RPMI7951 (cell line): Measurements from ENCODE around the gene NFE2L3. TPM values are rescaled to one million over a fixed set of nuclear protein-coding genes. Genes with fewer than 3 reads are reported as not detected.
"Not testable (repeated sequence)": the region's sequence is repeated elsewhere in the genome, so short reads cannot be mapped to it uniquely, and the experiment has no call there.

Experiments
- DNase-seq: peaks from one replicate; pipeline ENCODE4 v3.0.0-alpha.2; 2012; ENCODE audit warnings: low read depth
- total RNA-seq: library from RNA; depleted of rRNA; stranded (reverse); fragments of >200 nt; shearing (Covaris generic); gene quantifications from 2 replicates; pipeline ENCODE4 v1.2.3, GENCODE V29; 2014

The NFE2L3 gene
- total RNA-seq, 1 experiment from 2014 or later, result 60.3 TPM

DNA sequence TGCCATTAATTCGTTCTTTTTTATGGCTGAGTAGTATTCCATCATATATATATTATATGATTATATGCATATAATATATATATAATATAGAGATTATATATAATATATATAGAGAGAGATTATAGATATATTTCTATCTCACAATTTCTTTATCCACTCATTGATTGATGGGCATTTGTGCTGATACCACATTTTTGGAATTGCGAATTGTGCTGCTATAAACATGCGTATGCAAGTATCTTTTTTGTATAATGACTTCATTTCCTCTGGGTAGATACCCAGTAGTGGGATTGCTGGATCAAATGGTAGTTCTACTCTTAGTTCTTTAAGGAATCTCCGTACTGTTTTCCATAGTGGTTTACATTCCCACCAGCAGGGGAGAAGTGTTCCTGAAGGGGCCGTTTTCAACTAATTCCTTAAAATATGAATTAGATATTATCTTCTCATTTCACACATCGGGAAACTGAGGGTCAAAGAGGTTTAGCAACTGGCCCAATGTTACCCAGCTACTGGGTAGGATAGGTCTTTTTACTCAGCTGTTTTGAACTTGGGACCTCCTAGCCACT, 16.5 kb downstream of the NFE2L3 start:
- no peak for DNase-seq

DNA sequence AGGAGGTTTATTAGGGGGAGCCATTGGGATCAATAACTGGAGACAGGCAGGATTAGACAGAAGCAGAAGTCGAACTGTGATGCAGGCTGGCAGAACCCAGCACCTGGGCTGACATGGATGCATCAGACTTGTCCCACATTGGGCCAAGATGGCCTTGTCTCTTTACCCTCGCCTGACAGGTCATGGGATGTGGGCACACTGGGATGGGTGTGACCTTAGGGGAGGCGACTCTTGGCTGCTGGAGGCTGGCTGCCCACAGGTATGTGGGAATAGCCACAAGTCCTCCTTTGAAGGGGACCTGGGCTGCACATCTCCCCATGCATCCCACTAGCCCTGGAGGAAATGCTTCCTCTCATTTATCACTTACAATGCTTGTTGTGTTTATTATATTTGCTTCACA, 17.3 kb downstream of the NFE2L3 start:
- no peak for DNase-seq

- no peak for DNase-seq
These were observed 18.7 kb downstream of the NFE2L3 start for GRCh38 chr7:26170663-26171062.

GRCh38 chr7:26171601-26172000, 19.6 kb downstream of the NFE2L3 start:
- no peak for DNase-seq

- no peak for DNase-seq
These were observed 20.1 kb downstream of the NFE2L3 start for GRCh38 chr7:26172048-26172447.

DNA sequence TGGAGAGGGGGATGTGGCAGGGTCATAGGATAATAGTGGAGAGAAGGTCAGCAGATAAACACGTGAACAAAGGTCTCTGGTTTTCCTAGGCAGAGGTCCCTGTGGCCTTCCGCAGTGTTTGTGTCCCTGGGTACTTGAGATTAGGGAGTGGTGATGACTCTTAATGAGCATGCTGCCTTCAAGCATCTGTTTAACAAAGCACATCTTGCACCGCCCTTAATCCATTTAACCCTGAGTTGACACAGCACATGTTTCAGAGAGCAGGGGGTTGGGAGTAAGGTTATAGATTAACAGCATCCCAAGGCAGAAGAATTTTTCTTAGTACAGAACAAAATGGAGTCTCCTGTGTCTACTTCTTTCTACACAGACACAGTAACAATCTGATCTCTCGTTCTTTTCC, 23.9 kb downstream of the NFE2L3 start:
- DNase-seq, result not testable (repeated sequence)

GRCh38 chr7:26176696-26177095, 24.7 kb downstream of the NFE2L3 start:
- not testable (repeated sequence) for DNase-seq

- DNase-seq, result not testable (repeated sequence)
These were observed 25.3 kb downstream of the NFE2L3 start for GRCh38 chr7:26177269-26177668.

DNA sequence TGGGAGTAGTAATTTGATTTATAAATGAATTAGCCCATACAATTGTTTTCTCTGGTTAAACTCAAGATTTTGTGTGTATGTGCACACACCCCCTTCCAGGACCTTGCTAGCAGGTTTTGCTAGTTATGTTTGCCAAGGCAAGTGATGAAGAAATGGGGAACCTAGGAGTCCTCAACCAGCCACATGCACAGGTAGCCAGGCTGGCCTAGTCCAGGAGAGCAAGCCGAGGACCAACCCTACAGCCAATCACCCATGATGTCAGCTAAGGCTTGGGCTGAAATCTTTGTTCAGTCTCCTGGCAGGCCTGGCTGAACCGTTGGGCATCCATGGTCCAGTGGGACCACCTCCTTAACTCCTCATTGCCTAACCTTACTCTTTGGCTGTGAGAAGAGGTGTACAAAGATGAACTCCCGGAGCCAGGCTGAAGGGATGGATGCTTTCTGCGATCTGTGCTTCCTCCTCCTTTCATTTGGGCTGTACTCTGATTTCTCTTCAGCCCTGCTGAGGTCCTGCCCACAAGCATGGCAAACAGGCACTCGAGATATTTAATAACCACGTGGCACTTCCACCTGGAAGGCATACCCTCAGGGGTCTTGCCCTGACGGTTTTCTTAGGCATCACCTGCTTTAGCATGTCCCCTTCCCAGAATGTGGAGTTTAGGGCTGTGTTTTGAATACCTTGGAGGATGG, 26.4 kb downstream of the NFE2L3 start:
- no peak for DNase-seq

- no peak for DNase-seq
These were observed 27.4 kb downstream of the NFE2L3 start for GRCh38 chr7:26179422-26179821.

GRCh38 chr7:26179826-26180497, 28.0 kb downstream of the NFE2L3 start:
- DNase-seq, result no peak

DNA sequence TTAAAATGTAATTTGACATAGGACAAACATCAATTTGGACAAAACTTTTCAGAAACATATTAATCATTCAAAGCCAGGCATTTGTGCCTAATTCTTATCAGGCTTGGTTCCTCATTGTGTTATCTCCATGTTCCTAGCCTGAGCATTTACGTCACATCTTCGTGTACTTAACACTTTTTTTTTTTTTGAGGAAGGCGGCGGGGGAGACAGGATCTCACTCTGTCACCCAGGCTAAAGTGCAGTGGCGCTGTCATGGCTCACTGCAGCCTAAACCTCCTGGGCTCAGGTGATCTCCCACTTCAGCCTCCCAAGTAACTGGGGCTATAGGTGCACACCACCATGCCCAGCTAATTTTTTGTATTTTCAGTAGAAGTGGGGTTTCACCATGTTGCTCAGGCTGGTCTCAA, 28.8 kb downstream of the NFE2L3 start:
- no peak for DNase-seq

DNA sequence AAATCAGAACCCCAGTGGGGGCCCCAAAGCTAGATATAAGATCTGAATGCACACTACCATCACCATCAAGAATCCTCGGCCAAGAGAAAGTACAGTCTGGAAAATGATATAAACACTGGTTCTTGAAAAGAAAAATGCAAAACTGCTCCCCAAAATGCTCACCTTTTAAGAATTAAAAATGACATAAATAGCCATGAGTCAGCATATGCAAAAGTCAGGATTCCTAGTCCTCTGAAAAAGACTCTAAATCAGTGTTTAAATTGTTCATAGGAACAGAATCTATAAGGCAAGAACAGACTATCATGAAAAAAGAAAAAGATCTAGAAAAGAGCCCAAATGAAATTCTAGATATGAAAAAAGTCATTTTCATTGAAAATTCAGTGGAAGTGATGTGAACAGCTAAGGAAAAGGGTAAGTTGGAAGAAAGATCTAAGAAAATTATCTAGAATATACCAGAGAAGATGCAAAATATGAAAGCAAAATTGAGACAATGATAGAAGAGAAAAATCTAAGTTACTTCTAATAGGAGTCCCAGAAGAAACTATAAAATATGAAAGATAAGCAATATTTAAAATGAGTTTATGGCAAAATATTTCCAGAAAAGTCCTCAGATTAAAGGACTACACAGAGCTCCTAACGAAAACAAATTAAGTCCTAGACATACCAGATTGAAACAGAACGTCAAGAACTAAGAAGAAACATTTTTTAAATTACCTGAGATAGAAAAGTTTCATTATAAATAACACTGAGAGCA, 29.7 kb downstream of the NFE2L3 start:
- DNase-seq, result no peak

DNA sequence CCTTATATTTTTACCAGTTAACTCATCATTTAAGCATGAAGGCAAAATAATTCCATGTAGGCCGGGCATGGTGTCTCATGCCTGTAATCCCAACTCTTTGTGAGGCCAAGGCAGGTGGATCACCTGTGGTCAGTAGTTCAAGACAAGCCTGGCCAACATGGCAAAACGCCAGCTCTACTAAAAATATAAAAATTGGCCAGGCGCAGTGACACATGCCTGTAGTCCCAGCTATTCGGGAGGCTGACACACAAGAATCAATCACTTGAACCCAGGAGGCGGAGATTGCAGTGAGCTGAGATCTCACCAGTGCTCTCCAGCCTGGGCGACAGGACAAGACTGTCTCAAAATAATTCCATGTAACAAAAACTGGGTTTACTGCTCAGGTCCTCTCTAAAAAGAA, 30.3 kb downstream of the NFE2L3 start:
- no peak for DNase-seq

DNA sequence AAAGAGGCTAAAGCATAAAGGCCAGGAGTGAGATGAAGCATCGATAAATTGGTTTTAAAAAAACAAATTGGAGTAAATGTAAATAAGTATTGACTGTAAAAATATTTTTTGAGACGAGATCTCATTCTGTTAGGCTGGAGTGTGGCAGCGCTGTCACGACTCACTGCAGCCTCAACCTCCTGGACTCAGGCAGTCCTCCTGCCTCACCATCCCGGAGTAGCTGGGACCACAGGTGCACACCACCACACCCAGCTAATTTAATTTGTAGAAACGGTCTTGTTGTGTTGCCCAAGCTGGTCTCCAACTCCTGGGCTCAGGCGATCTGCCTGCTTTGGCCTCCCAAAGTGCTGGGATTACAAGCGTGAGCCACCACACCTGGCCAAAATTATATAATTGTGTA, 30.7 kb downstream of the NFE2L3 start:
- DNase-seq, result no peak

- DNase-seq, result no peak
These were observed 31.7 kb downstream of the NFE2L3 start for GRCh38 chr7:26183545-26184280.

GRCh38 chr7:26184281-26185101, 32.5 kb downstream of the NFE2L3 start:
- DNase-seq, result not testable (repeated sequence)

- DNase-seq, result no peak
These were observed 33.3 kb downstream of the NFE2L3 start for GRCh38 chr7:26185131-26185843.

DNA sequence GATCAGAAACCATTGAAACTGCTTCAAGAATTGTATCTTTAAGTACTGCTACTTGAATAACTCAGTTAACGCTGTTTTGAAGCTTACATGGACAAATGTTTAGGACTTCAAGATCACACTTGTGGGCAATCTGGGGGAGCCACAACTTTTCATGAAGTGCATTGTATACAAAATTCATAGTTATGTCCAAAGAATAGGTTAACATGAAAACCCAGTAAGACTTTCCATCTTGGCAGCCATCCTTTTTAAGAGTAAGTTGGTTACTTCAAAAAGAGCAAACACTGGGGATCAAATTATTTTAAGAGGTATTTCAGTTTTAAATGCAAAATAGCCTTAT, 33.8 kb downstream of the NFE2L3 start:
- no peak for DNase-seq
